ENCODE results near the gene IFIT1B. TPM values are rescaled to one million over a fixed set of nuclear protein-coding genes. Genes with fewer than 3 reads are reported as not detected.
A peak's percentile ranks its signal among the peaks of the same experiment; 100 is the strongest.

IFIT1B gene
- total RNA-seq, 3 donors from 2014 or later (not counting 1 experiment from before 2014, with no cell fraction given): not detected

DNA sequence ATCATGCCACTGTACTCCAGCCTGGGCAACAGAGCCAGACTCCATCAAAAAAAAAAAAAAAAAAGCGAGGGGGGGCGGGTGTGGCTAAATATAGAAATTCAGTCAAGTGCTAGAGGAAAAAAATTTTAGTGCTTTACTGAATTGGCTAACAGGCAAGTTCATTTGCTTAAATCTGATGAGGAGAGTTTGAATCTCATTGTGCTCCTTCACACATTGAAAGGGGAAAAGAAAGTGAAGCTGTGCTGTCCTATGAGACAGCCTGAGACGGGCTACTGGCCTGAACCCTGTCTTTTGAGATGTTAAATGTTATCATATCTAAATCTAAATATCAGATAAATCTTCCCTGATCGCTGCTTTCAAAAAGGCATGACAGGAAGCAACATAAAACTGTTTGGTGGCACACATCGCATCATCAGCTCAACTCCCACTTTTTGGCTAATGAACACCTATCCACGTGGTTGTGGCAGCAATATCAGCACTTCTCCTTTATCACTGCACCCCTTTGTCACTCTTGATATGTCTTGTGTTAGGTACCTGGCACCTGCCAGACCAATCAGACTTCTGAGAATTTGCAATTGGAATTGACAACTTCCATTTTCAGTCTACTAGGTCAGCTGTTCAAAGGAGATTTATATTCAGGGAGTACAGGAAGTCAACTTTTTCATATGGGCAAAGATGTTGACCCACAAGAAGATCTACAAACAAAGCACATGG is 14.0 kb upstream of the IFIT1B start:
- no peaks in the 10 kb centered on the region for H3K9me3 Mint-ChIP-seq
- TF ChIP-seq, protein P1, sequence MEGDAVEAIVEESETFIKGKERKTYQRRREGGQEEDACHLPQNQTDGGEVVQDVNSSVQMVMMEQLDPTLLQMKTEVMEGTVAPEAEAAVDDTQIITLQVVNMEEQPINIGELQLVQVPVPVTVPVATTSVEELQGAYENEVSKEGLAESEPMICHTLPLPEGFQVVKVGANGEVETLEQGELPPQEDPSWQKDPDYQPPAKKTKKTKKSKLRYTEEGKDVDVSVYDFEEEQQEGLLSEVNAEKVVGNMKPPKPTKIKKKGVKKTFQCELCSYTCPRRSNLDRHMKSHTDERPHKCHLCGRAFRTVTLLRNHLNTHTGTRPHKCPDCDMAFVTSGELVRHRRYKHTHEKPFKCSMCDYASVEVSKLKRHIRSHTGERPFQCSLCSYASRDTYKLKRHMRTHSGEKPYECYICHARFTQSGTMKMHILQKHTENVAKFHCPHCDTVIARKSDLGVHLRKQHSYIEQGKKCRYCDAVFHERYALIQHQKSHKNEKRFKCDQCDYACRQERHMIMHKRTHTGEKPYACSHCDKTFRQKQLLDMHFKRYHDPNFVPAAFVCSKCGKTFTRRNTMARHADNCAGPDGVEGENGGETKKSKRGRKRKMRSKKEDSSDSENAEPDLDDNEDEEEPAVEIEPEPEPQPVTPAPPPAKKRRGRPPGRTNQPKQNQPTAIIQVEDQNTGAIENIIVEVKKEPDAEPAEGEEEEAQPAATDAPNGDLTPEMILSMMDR (IDR thresholded peaks at IDR 0.05): no peak
- Histone ChIP-seq H3K9me3 (ENCODE audit: control insufficient read depth, insufficient read depth, low read length) (no peaks in the 10 kb centered on the region), H3K27ac (ENCODE audit: low read length) (no peak overlapping the region), H3K27me3 (ENCODE audit: control insufficient read depth, insufficient read depth, low read length) (no peaks in the 10 kb centered on the region), H3K4me3 (ENCODE audit: low read length) (no peak overlapping the region), H3K36me3 (ENCODE audit: control insufficient read depth, insufficient read depth, low read length) (no peaks in the 10 kb centered on the region), H3K4me1 (ENCODE audit: control insufficient read depth, insufficient read depth, low read length) (peaks cover 9% of the 10 kb centered on the region)
- no peak for ATAC-seq
- DNase-seq: no peak
- H3K4me1 Mint-ChIP-seq: peaks cover 17 to 21% of the 10 kb centered on the region in 2 donors
- no peaks in the 10 kb centered on the region for H3K36me3 Mint-ChIP-seq
- 75% methylated on average over 4 of the region's 6 CpGs for WGBS (ENCODE audit: insufficient coverage)
- intact Hi-C loops (cut with micrococcal nuclease): no loop called here
- H3K4me3 Mint-ChIP-seq: no peak overlapping the region
- peak overlapping the region in 1 of 2 donors; percentile 64 for H3K27ac Mint-ChIP-seq
- peaks cover 8 to 10% of the 10 kb centered on the region in 2 donors for H3K27me3 Mint-ChIP-seq (ENCODE audit: low read depth in 2 of 2)

DNA sequence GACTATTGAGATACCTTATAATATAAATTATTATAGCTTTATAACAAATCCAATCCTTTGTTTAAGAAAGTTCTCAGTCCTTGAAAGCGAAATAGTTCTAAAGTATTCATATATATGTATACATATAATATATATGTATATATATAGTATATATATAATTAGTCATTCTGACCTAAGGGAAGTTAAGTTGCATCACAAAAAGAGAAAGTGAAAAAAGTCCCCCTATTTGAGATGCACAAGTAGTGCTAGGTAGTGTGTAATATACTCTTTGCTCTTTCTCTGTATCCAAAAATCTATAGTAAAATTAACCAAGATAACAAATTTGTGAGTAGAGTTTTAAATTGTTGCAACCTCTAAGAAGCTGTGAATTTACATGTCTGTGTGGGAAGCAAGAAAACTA is 13.3 kb upstream of the IFIT1B start:
- intact Hi-C loops (cut with micrococcal nuclease): no loop called here

DNA sequence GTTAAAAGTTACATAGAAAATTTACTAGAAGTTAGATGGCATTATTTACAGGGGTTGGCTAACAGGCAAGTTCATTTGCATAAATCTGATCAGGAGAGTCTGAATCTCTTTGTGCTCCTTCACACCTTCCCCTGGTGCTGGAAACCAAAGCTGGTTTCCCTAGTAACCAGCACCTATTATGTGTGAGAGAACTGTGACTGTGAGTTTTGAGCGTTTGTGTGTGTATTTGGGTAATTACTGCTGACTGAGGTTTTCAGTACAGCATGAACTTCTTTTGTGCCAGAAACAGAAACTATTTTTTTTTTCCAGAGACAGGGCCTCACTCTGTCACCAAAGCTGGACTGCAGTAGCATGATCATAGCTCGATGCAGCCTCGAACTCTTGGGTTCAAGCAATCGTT is 10.3 kb upstream of the IFIT1B start:
- no peaks in the 10 kb centered on the region for H3K9me3 Mint-ChIP-seq
- Histone ChIP-seq H3K4me1 (ENCODE audit: control insufficient read depth, insufficient read depth, low read length) (peaks cover 9% of the 10 kb centered on the region), H3K4me3 (ENCODE audit: low read length) (no peak overlapping the region), H3K36me3 (ENCODE audit: control insufficient read depth, insufficient read depth, low read length) (no peaks in the 10 kb centered on the region), H3K27ac (ENCODE audit: low read length) (peak overlapping the region; percentile 15), H3K27me3 (ENCODE audit: control insufficient read depth, insufficient read depth, low read length) (no peaks in the 10 kb centered on the region), H3K9me3 (ENCODE audit: control insufficient read depth, insufficient read depth, low read length) (no peaks in the 10 kb centered on the region)
- ATAC-seq: peak; percentile 89 to 95 (median 91)
- H3K27ac Mint-ChIP-seq: peak overlapping the region; percentile 54 to 71
- intact Hi-C loops (cut with micrococcal nuclease): loop anchor here (1.0 kb wide), 1 partner anchor 25 kb away; the partner anchor contains the start of gene IFIT1
- H3K27me3 Mint-ChIP-seq (ENCODE audit: low read depth in 2 of 2): peaks cover 0 to 12% of the 10 kb centered on the region in 2 donors
- 60% methylated on average over 4 of the region's 4 CpGs for WGBS (ENCODE audit: insufficient coverage)
- peak; percentile 35 to 68 for DNase-seq
- peaks cover 23 to 30% of the 10 kb centered on the region in 2 donors for H3K4me1 Mint-ChIP-seq
- peak overlapping the region; percentile 19 for H3K4me3 Mint-ChIP-seq
- no peaks in the 10 kb centered on the region for H3K36me3 Mint-ChIP-seq
- TF ChIP-seq, protein P1 (IDR thresholded peaks at IDR 0.05): no peak

More for the DNA sequence above, 13.3 kb upstream of the IFIT1B start:
- H3K27ac ChIP-seq (ENCODE audit: low read length): no peak overlapping the region
- ATAC-seq (no peak), DNase-seq (no peak)
- no peak overlapping the region for H3K4me3 ChIP-seq (ENCODE audit: low read length)
- H3K27me3 ChIP-seq (ENCODE audit: control insufficient read depth, insufficient read depth, low read length): no peaks in the 10 kb centered on the region
- Mint-ChIP-seq H3K4me1 (peaks cover 23 to 28% of the 10 kb centered on the region in 2 donors), H3K4me3 (no peak overlapping the region), H3K36me3 (no peaks in the 10 kb centered on the region), H3K9me3 (no peaks in the 10 kb centered on the region), H3K27ac (peak overlapping the region in 1 of 2 donors; percentile 64), H3K27me3 (ENCODE audit: low read depth in 2 of 2) (peaks cover 8 to 14% of the 10 kb centered on the region in 2 donors)
- peaks cover 9% of the 10 kb centered on the region for H3K4me1 ChIP-seq (ENCODE audit: control insufficient read depth, insufficient read depth, low read length)
- H3K36me3 ChIP-seq (ENCODE audit: control insufficient read depth, insufficient read depth, low read length): no peaks in the 10 kb centered on the region
- no peaks in the 10 kb centered on the region for H3K9me3 ChIP-seq (ENCODE audit: control insufficient read depth, insufficient read depth, low read length)
- no CpG with 5 or more reads among the region's 1 CpG for WGBS (ENCODE audit: insufficient coverage)
- TF ChIP-seq, protein P1 (IDR thresholded peaks at IDR 0.05): no peak
